GDM1 (cell line): Measurements from ENCODE around the gene OR10H1.
"Not testable (repeated sequence)": the region's sequence is repeated elsewhere in the genome, so short reads cannot be mapped to it uniquely, and the experiment has no call there.

Experiments
- DNase-seq: peaks from one replicate; lab custom pipeline; 2025; lab: John Stamatoyannopoulos, UW

Gene OR10H1, protein sequence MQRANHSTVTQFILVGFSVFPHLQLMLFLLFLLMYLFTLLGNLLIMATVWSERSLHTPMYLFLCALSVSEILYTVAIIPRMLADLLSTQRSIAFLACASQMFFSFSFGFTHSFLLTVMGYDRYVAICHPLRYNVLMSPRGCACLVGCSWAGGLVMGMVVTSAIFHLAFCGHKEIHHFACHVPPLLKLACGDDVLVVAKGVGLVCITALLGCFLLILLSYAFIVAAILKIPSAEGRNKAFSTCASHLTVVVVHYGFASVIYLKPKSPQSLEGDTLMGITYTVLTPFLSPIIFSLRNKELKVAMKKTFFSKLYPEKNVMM

DNA sequence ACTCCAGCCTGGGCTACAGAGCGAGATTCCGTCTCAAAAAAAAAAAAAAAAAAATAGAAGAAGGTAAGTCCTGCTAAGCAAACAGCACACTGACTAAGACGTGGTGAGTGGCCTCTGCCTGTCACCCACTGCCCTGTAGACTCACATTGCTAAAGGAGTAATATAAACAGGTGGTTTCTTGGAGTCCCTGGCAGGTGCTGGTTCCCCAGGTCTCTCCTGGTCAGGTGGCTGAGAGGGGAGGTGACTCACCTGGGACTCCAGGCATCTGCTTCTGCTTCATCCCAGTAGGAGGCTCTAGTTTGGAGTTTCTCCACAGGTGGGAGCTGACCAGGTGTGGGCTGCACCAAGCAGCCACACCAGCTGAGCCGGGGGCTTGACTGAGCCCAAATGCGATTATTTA, at the start of gene OR10H1:
Gene OR10H1 (minus strand): TSS at position 359 of the 400 bp plus-strand sequence. CDS start 7,627 bp downstream, outside the sequence.
- DNase-seq: no peak

GRCh38 chr19:15864824-15865223, 49.4 kb upstream of the OR10H1 start:
- no peak for DNase-seq

- DNase-seq: no peak
Measured at GRCh38 chr19:15863272-15863671, 47.8 kb upstream of the OR10H1 start.

DNA sequence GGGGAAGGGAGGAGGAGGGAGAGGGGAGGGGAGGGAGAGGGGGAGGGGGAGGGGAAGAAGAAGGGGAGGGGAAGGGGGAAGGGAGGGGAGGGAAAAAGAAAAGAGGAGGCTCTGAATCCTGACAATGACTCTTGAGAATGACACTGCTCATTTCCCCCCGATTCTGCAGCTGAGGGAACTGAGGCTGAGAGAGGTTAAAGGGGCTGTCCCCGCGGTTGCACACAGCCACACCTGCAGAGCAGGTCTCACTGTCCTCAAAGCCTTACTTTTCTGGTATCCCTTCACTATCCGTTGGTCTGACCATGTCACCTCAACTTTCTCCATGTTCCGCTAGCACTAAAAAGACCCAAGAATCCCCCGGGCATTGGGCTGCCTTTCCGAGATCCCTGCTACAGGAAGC, 47.0 kb upstream of the OR10H1 start:
- no peak for DNase-seq

GRCh38 chr19:15860522-15860921, 45.1 kb upstream of the OR10H1 start:
- no peak for DNase-seq

DNA sequence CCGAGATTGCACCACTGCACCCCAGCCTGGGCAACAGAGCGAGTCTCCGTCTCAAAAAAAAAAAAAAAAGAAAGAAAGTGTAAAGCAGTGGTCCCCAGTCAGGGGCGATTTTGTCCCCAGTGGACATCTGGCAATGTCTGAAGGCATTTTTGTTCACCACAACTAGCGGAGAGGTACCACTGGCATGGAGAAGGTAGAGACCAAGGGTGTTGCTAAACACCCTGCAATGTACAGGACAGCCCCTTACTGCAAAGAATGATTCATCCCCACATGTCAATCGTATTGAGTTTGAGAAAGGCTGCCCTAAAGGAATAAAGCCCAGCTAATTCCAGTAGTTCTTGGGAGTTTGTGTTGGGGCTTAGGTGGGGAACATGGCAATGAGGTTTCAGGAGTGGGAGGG, 43.7 kb upstream of the OR10H1 start:
- no peak for DNase-seq

DNA sequence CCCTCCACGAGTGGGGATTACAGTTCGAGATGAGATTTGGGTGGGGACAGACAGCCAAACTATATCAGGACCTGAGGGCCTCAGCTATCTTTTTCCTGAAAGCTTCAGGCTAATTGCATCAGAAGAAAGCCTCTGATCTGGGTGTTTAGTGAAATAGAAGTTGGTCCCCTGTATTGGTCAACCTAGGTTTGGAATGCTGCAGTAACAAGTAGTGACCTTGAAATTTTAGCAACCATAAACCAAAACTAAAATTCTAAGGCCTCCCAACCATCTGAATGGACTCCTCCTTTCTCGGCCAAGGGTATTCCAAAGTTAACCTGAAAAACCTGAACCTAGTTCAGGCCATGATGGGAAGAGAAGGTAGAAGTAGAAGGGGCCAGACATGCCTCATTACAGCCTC, 34.9 kb upstream of the OR10H1 start:
- no peak for DNase-seq

DNA sequence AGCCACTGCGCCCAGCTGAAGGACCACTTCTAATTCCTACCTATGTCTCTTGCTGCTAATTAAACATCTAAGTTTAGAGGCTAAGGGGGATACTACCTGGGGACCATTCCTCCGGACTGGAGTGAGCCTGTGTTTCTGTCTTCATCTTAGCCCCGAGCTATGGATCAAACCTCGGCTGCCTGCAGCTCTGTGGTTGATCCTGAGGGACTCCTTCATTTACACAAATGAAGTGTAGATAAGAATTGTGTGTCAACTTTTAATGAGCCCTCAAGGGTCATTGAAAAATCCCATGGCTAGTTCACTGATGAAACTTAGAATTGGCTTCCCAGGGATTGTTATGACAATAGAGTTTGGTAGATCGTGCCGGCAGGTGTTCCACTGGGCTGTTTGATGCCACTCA, 31.5 kb upstream of the OR10H1 start:
- DNase-seq: no peak

GRCh38 chr19:15843894-15844222, 28.4 kb upstream of the OR10H1 start:
- DNase-seq: not testable (repeated sequence)

DNA sequence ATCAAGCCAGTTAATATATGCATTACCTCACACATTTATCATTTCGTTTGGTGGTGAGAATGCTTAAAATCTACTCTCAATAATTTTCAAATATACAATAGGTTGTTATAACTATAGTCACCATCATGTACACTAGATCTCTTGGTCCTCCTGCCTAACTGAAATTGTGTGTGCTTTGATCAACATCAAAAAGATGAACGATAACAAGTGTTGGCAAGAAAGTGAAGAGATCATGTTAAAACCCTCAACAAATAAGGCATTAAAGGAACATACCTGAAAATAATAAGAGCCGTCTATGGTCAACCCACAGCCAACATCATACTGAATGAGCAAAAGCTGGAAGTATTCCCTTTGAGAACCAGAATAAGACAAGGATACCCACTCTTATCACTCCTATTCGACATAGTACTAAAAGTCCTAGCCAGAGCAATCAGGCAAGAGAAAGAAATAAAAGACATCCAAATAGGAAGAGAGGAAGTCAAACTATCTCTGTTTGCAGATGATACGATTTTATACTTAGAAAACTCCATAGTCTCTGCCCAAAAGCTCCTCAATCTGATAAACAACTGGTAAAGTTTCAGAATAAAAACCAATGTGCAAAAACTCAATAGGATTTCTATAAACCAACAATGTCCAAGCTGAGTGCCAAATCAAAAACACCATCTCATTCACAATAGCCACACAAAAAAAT, 27.9 kb upstream of the OR10H1 start:
- no peak for DNase-seq

DNA sequence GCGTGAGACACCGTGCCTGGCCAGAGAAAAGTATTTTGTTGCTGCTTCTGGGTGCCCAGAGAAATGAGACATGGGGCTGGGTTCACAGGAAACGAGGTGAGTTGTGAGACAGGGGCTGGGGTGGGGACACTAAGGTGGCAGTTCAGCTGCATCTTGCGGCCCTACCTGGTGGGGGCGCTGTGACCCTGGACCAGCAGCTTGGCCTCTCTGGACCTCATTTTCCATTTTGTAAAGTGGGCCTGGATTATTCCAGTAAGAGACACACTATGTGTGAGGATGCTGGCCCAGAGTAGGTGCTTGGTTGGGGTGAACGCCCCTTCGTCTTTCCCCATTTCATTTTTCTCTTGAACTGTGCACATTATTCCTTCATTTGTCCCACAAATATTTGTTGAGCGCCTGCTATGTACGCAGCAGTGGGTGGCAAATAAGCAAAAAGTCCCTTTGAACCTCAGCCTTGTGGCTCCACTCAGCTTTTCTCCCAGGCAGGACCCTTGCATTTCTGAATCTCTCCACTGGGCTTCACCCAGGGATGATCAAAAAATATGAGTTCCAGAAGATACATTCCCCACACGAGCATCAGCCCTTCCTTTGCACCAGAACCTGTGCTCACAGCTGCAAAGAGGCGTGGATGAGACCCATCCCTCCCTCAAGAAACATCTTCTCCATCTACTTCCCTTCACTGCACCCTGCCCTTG, 26.6 kb upstream of the OR10H1 start:
- no peak for DNase-seq

DNA sequence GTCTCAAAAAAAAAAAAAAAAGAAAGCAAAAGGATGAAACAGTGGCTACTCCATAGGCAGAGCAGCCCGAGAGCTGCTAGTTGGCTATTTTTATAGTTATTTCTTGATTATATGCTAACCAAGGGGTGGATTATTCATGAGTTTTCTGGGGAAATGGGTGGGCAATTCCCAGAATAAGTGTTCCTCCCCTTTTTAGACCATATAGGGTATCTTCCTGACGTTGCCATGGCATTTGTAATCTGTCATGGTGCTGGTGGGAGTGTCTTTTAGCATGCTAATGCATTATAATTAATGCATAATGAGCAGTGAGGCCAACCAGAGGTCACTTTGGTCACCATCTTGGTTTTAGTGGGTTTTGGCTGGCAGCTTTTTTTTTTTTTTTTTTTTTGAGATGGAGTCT, 25.4 kb upstream of the OR10H1 start:
- no peak for DNase-seq

DNA sequence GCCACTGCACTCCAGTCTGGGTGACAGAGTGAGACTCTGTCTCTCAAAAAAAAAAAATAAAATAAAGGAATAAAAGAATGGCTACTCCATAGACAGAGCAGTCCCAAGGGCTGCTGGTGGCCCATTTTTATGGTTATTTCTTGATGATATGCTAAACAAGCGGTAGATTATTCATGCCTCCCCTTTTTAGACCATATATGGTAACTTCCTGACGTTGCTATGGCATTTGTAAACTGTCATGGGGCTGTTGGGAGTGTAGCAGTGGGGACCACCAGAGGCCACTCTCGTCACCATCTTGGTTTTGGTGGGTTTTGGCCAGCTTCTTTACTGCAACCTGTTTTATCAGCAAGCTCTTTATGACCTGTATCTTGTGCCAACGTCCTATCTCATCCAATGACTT, 24.4 kb upstream of the OR10H1 start:
- DNase-seq: not testable (repeated sequence)

GRCh38 chr19:15838351-15838750, 22.9 kb upstream of the OR10H1 start:
- no peak for DNase-seq

- DNase-seq: peak; percentile 55
Measured at GRCh38 chr19:15837221-15837731, 21.8 kb upstream of the OR10H1 start.

DNA sequence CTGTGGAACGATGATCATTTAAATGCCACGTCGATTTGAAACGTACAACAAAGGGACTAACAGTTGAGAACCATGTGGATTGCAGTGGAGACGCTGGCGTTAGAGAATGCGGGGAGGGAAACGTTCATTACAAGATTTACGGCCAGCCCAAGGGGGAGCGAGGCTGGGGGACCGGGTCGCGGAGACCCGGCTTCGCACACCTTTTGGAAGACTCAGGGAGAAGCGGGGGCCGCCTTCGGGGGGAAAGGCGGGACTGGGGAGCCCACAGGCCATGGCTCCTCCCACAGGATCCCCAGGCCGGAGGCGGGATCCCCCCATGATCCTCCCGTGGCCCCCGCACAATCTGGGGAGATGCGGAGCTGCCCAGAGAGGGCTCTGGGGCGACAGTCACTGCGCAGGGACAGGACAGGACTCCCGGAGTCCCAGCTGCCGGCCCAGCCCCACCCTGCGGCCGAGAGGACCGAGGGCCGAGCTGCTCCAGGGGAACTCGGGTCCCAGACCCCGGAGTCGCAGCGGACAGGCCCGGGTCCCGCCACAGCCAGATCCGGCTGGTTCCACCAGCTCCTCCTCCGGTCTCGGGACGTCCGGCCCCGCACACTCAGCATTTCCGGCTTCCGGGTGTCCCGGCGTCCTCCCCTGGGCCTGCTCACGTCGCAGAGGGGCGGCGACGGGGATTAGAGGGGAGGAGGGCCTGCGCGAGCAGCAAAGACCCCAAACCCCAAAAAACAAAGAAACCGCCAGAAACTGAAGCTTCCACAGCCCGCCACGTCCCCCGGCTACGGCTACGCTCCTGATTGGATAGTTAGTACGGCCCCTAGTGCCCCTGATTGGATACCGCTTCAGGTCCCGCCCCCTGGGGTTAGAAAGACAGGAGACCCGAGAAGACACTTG, 21.1 kb upstream of the OR10H1 start:
- DNase-seq: peak; percentile 93

- DNase-seq: not testable (repeated sequence)
Measured at GRCh38 chr19:15835565-15836329, 20.3 kb upstream of the OR10H1 start.

- DNase-seq: not testable (repeated sequence)
Measured at GRCh38 chr19:15834232-15834631, 18.8 kb upstream of the OR10H1 start.

DNA sequence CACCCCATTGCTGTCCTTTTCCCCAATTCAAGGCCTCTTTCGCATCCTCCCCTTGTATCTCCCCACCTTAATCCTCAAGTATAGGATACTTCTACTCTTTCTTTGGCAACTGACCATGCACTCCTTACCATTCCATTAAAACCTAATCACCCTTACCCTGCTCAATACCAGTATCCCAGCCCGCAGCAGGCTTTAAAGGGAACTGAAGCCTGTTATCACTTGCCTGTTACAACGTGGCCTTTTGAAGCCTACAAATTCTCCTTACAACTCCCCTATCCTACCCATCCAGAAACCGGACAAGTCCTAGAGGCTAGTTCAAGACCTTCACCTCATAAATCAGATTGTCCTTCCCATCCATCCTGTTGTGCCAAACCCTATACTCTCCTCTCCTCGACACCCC, 16.2 kb upstream of the OR10H1 start:
- no peak for DNase-seq

- DNase-seq: no peak
Measured at GRCh38 chr19:15829786-15830185, 14.3 kb upstream of the OR10H1 start.

DNA sequence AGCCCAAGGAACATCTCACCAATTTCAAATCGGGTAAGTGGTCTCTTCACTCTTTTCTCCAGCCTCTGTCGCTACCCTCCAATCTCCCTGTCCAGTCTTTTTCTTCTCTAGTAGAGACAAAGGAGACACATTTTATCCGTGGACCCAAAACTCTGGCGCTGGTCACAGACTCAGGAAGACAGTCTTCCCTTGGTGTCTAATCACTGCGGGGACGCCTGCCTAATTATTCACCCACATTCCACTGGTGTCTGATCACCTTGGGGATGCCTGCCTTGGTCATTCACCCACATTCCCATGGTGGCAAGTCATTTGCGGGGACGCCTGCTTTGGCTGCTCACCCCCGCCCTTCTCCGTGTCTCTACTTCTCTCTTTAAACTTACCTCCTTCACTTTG, 13.8 kb upstream of the OR10H1 start:
- DNase-seq: no peak
